HG03571 (cell line): ENCODE results near the gene TMTC4.

ENCODE experiments used
- ATAC-seq: cut with Tn5 transposase; IDR thresholded peaks from one replicate; pipeline ENCODE4 v1.9.1; 2021; ENCODE audit not compliant: unreplicated experiment

TMTC4 gene

GRCh38 chr13:100668408-100668807, 6.2 kb downstream of the TMTC4 start:
- no peak for ATAC-seq

GRCh38 chr13:100667894-100668293, 6.7 kb downstream of the TMTC4 start:
- ATAC-seq, result no peak

DNA sequence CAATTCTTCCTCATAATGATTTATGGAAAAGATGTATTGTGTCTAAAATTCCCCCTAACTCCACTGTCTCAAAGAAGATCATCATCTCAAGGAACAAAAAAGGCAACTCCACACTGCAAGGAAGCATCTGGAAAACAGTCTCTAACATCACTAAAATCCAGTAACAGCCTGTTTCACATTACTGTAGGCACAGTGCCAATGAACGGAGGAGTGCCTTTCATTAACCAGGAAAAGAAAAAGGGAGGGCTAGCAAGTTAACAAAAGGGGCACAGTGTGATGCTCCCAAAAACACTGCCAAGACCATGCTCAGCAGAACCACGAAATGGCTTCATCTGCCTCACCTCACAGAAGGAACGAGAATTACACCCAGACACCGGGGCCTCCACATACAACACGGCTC, 8.5 kb downstream of the TMTC4 start:
- no peak for ATAC-seq

DNA sequence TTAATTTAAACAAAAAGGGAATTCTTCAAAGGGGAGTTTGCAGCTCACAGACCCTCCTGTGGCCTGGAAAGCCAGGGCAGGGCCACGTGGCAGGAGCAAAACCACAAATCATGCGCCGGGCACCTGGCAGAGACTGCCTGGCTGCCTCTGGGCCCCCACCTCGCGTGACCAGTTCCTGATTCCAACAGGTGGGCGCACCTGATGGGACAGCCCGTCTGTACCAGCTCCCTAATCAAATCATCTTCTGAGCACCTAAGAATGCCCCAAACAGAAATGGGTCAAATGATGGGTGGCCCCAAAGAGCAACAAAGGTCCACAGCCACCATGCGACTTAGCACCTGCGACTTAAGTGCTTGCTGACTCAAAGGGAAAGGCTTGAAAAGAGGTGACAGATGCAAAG, 9.2 kb downstream of the TMTC4 start:
- no peak for ATAC-seq

DNA sequence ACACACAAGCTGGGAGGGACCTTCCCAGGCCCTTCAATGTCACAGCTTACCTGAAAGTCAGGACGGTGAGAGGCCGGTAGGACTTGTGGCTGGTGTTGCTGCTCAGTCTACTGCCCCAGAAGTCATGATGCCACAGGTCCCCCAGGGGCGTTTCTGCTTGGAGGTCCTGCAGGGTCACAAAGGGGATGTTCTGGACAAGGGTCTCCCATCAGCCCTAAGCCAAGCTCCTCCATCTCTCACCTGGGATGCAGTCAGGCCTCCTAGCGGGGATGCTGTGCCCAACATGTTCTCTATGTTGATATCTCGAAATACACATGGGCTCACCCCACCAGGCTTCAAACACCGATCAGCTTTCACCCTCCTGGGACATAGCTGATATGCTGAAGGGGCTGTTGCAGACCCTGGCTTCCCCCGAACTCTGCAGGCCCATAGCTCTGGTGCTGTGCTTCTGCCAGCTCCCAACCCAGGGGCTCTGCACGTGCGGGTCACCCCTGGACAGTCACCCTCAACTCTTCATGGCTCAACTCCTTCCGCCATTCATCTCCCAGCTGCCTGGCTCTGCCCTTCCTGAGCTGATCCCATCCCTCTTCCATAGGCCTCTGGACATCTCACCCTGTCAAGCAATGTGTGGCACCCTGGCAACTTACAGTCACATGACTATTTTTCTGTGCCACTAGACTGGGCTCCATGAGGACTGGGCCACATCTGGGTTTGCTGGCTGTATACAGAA, 10.3 kb downstream of the TMTC4 start:
- ATAC-seq, result no peak

GRCh38 chr13:100662468-100663211, 12.0 kb downstream of the TMTC4 start:
- ATAC-seq, result no peak

DNA sequence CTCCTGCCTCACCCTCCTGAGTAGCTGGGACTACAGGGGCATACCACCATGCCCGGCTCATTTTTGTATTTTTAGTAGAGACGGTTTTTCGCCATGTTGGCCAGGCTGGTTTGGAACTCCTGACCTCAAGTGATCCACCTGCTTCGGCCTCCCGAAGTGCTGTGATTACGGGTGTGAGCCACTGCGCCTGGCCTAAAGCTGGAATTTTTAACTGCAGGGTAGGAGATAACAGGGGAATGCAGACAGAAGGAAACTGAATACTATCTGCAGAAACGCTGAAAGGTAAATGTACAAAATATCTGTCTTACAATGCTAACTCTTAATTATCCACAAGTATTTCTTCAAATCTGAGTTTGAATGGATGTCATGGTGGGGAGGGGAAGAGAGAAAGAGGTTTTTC, 13.8 kb downstream of the TMTC4 start:
- no peak for ATAC-seq

GRCh38 chr13:100659578-100659977, 15.0 kb downstream of the TMTC4 start:
- no peak for ATAC-seq

- peak; percentile 77 for ATAC-seq
Measured at GRCh38 chr13:100658363-100658762, 16.2 kb downstream of the TMTC4 start.

DNA sequence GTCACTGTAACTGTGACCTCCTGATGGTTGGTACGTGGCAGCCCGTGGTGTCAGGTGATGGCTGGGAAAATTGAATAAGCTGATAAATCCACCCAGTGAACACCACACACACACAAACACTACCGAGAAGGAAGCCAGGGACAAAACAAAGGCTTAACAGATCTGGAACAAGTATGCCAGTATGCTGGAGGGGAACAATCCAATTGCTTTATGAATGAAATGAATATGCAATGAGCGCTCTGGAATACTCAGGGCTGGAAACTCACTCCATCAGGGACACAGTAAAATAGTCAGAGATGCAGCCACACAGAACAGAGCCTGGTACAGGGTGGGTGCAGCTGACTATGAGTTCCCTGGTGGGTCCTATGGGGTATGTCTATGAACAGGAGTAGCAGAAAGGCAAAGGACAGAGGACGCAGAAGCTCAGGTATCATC, 16.7 kb downstream of the TMTC4 start:
- no peak for ATAC-seq

GRCh38 chr13:100652510-100652909, 22.1 kb downstream of the TMTC4 start:
- ATAC-seq, result no peak

DNA sequence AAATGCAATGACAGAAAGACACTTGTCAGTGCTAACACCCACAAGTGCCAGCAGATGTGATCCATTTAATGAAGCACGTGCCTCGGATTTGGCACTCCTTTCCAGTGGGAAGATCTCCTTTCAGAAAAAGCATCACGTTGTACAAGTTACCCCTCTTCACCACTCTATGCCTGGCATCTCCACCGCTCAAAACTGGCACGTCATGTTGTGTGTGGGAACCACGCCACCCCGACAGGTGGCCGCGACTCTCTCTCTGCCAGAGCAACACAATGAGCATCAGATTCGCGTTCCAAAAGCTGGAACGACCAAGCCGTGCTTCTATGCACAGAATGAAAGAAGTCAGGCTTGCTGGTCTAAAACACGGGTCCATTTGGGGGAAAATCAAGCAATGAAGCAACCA, 24.3 kb downstream of the TMTC4 start:
- no peak for ATAC-seq

DNA sequence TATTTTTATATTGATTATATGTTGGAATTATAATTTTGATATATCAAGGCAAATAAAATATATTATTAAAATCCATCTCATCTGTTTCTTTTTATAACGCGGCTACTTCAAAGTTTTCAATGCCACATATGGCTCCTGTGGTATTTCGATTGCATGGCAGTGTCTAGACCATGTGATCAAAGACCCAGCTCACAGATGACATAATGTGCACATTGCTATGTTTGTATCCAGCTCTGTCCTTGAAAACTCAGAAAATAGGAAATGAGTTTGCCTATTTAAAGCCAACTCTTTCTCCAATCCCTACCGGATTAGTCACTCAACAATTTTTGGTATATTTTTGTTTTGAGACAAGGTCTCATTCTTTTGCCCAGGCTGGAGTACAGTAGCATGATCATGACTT, 26.2 kb downstream of the TMTC4 start:
- ATAC-seq, result no peak

GRCh38 chr13:100646871-100647270, 27.7 kb downstream of the TMTC4 start:
- no peak for ATAC-seq

- no peak for ATAC-seq
Measured at GRCh38 chr13:100646030-100646673, 28.4 kb downstream of the TMTC4 start.

DNA sequence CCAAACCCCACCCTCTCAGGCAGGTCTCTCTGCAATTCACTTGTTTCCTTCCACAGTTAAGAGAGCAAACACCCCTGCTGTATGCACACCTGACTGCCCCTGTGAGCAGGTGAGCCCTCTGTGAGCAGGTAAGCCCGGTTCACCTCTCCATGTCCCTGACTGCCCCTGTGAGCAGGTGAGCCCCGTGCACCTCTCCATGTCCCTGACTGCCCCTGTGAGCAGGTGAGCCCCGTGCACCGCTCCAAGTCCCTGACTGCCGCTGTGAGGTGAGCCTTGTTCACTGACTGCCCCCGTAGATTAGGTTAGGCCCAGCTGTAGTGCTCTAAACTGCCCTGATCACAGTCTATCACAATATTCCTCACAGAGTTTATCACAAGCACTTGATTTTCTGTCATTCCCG, 29.2 kb downstream of the TMTC4 start:
- ATAC-seq, result no peak

- ATAC-seq, result no peak
Measured at GRCh38 chr13:100644371-100644770, 30.2 kb downstream of the TMTC4 start.

DNA sequence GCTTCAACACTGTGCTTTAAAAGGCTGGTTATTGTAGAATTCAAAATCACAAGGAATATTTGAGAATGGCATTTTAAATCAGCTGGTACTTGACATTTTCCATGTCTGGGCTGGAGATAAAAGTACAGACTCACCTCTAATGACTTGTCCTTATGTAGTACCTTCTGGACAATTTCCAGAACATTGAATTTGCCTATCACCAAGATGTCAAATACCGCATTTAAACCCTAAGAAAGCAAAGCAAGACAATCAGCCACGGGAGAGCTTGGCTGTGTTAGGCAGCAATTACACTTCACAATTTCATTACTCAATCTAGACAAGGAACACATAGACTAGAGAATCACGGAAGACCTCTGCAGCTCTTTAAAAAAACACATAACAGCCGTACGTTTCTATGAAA, 36.8 kb downstream of the TMTC4 start:
- no peak for ATAC-seq

GRCh38 chr13:100637380-100637779, 37.2 kb downstream of the TMTC4 start:
- no peak for ATAC-seq

GRCh38 chr13:100636441-100636840, 38.2 kb downstream of the TMTC4 start:
- no peak for ATAC-seq

DNA sequence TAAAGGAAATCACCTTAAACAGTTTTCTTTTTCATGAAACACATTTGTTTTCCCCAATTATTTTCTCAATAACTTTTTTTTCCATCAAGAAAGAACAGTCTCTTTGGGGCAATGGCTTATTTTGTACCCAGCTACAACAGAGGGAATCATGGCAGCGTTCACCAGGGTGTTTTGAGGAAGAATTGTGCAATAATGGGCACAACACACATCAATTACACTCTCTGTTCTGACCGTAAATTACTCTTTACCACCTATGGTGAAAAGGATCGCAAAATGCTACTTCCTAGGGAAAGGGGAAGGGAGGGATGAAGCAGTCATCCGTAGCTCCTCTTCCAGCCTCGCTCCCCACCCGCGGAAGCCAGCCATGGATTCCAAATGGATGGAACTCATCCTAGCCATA, 38.6 kb downstream of the TMTC4 start:
- no peak for ATAC-seq

- ATAC-seq, result no peak
Measured at GRCh38 chr13:100634696-100635095, 39.9 kb downstream of the TMTC4 start.
